HG03064 (cell line): Measurements from ENCODE around the gene CCDC33.

ENCODE experiments used
- ATAC-seq: cut with Tn5 transposase; IDR thresholded peaks from one replicate; pipeline ENCODE4 v1.9.1; 2021; ENCODE audit warnings: low read depth; ENCODE audit not compliant: unreplicated experiment

CCDC33 gene

DNA sequence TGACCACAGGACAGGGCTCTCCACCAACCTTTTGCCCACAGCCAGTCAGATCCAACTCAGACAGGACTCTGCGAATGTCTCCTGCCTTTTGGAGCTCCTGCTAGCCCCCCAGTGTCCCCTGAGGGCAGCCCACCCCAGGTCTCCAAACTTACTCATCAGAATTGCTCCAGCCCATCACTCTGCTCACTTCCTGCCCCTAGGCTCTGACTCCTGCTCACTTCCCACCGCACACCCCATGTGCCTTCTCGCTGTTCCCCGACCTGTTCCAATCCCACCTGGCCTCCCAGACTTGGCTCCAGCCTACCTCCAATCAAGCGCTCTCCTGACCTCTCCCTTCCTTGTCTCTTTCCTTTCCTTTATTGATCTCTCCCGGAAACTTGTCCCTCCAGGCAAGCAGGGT is 27.6 kb upstream of the CCDC33 start:
- ATAC-seq, result no peak

DNA sequence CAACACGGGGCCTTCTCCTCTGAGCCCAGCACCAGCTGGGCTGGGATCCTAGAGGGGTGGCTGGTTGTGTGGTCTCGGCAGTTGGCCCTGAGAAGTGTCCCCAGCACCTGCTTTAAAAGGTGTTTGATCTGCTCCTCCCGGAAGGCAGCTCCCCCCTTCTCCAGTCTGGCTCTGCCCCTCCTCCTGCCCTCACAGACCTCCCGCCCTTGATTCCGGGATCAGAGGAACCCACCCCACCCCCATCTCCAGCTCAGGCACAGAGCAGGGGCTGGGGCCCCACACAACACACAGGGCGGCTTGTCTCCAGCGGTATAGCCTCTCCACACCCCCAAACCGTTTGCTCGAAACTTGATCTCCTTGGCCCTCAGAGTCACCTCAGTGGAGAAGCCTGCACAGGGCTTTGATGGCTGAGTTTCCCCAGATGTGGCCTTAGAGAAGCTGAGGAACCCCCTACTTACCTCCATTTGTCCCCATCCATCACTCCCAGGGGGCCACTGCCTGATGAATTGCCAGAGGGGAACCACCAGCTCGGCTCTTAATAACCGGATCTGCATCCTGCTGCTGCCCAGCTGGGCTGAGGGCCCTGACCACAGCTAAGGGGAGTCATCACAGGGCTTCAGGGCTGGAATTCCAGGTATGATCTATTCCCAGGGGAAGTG is 27.1 kb upstream of the CCDC33 start:
- no peak for ATAC-seq

DNA sequence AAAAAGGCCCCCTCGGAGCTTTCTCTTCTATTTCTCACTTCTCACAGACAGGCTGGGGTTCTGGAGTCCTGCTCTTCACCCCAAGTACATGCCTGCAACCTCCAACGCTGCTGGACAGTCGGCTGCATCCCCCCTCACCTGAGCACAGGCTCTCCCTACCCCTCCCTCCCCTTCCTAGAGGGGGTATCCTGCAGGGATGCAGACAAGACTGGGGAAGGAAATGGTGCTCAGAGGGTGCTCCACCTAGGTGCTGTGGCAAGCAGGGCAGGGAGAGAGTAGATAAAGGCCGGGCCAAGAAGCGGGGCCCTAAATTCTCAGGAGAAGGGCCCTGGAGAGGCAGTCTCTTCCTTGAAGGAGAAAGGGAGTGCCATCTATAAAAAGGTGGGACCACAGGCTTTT is 26.6 kb upstream of the CCDC33 start:
- ATAC-seq, result no peak

DNA sequence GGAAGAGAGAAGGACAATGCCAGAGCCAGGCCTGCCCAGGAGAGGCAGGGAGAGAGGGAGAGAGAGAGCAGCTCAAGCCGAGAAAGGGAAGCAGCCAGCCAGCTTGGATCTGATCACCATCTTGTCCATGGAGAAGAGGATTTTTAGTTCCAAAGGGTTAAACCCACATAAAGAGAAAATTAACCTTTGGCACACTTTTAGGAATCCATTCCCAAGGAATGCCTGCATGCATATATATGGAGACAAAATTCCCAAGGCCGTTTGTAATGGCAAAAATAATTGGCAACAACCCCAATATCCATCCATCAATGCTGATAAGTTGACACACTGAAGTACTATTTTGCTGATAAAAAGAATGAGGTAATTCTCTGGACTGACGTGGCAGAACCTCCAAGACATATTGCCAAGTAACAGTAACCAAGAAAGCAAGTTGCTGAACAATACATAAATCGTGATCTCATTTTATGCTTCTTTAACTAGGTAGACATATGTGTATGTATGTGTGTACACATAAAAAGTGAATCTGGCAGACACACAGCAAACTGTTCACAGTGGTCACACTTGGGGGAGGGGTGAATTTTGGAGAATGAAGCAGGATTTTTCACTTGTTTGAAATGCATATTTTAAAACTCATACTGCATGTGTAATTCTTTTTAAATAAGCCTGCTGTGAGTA is 26.0 kb upstream of the CCDC33 start:
- no peak for ATAC-seq

DNA sequence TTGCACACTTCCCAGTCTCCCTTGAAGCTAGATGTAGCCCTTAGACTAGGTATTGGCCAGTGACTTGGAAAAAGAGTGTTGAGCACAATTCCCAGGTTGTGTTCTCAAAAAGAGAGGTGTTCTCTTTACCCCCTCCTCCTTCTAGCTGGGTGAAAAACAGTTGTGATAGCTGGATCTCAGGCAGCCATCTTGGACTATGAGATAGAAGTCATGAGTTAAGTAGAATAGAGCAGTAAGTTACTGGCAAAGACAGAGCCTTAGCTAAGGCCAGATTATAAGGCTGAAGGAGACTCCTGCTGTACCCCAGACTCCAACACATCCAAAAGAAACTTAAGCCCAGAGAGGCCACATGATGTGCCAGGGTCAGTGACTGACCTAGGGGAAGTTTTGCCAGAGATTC is 25.4 kb upstream of the CCDC33 start:
- no peak for ATAC-seq

DNA sequence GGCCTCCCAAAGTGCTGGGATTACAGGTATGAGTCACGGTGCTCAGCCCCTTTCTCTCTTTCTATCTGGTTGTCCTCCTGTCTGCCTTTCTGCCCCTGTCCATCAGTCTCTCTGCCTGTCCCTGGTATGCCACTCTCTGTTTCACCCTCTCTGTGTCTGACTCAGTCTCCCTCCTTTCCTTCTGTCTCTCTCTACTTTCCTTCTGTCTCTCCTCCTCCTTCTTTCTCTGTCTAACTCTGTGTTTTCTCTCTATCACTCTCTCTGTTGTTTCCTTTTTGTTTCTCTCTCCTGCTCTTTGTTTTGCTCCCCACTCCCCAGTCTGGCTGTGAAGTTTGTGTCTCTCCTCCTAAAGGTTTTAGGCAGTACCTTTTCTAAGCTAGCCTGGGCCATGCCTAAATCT is 24.5 kb upstream of the CCDC33 start:
- no peak for ATAC-seq

DNA sequence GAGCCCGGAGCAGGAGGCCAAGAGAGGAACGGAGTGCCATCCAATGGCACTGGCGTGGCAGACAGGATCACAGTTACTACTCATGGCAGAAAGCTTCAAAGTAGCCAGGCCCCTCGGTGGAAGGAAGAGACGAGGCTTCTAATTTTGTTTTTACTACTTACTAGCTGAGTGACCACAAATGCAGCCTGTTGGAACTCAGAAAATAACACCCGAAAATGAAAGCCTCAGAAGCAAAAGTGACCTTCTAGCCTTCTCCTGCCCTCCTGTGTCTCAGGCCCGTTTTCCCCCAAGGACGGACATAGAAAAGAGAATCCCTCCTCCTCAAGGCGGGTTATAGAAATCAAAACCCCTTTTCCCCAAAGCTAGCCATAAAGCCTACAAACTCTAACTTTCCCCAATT is 23.6 kb upstream of the CCDC33 start:
- no peak for ATAC-seq

DNA sequence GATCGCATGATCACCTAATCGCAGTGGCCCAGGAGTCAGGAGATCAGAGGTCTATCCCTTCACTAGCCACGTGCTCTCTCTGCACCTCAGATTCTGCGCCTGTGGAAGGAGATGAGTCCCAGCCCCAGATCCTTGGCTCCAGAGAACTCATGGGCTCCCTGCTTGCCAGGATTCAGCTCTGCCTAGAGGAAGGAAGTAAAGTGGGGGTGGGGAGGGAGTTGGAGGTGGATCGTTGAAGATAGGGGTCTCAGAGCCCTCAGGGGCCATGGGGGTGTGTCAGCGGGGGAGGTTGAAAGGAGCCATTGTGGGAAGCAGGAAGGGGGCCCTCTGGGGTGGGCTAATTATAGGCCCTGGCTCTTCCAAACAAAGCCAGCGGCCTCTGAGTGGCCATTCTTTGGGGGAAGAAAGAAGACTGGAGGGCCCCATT is 22.3 kb upstream of the CCDC33 start:
- ATAC-seq, result no peak

DNA sequence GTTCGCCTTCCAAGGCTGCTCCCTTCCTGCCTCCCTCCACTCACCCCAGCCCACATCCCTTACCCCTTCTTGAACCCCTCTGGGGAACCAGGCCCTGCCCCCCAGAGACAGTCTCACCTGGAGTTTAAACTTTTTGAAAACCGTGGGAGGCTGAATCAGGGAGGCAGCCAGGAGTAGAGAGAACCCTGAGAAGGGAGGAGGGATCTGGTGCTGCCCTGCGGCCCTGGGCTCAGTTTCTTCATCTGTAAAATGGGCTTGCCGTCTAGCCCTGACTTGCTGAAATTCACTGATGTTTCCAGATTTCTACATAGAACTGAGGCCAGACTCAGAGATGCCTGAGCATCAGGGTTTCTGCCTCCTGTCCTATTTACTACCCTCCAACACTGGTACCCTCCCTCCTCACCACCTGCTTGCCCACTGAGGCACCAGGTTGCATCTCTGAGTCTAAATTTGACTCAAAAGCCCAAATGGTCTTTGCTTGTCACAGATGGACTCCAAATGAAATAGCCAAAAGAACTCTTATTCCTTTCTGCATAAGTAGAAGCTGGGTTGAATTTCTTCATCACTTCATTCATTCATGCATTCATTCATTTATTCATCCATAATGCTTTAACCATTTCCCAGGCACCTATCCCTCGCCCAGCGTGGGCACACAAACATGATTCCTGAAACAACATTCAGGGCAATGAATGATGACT is 21.7 kb upstream of the CCDC33 start:
- no peak for ATAC-seq

DNA sequence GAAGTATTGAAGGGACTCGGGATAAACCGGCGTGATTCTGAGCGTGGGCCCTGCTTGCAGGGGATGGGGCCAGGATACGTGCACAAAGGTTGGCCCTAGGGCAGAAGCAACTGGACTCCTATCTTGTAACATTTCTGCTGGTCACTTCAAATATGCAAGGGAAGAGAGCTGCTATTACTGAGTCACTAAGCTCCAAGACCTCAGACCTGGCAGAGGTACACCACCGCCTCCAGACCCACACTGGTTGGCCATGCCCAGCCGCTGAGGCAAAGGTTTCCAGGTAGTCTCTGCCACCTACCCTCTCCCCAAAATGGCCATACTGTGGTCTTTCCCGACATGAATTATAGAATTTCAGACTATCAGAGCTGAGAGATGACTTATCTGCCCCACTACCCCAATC is 20.2 kb upstream of the CCDC33 start:
- ATAC-seq, result no peak

DNA sequence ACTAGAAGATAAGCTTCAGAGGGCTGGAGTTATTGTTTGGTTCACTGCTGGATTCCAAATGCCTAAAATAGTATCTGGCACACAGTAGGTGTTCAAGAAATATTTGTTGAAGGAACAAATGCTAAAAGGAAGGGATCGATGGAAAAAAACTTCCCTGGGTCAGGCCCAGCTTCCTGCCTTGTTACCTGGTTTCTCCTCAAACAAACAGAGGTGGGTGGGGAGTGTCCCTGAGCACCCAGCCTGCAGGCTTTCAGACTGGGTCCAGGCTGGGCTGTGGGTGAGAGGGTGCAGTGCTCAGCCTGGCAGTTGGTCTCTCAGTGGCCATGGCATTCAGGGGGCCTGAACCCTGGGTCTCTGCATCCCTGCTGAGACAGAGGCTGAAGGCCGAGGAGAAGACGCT is 19.2 kb upstream of the CCDC33 start:
- no peak for ATAC-seq

DNA sequence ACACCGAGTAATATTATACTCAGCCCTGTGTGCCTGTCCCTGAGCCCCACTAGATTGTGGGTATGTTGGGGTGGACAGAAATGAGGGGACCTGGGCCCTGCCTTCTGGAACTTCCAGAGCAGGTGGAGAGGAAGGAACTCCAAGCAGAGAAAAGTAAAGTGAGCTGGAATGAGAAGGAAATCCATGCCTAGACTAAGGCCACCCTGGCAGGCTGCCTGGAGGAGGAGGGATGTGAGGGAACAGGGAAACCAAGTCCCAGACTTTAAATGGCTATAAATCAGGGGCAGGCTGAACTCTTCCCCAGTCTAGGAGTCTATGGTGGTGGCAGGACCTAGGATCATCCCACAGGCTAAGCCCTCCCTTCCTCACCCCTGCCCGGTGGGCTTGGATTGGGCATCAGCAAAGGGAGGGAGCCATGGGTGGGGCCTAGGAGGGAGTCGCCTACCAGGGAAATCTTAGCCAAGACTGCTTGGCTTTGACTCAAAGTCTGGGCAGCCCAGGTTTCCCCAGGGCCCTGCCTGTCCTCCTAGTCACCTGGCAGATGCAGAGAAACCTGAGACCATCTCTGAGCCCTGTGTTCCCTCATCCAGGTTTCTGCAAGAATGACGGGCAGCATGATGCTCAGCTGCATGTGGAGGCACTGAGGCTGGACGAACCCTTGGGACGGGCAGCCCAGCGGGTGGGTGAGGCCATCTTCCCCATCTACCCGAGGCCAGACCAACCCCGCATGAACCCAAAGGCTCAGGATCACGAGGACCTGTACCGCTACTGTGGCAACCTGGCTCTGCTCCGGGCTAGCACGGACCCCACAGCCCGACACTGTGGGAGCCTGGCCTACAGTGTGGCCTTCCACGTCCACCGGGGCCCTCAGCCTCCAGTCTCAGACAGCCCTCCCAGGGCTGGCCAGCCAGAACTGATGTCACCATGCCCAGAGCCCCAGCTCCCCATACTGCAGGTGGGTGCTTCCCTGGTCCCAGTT is 17.9 kb upstream of the CCDC33 start:
- no peak for ATAC-seq

DNA sequence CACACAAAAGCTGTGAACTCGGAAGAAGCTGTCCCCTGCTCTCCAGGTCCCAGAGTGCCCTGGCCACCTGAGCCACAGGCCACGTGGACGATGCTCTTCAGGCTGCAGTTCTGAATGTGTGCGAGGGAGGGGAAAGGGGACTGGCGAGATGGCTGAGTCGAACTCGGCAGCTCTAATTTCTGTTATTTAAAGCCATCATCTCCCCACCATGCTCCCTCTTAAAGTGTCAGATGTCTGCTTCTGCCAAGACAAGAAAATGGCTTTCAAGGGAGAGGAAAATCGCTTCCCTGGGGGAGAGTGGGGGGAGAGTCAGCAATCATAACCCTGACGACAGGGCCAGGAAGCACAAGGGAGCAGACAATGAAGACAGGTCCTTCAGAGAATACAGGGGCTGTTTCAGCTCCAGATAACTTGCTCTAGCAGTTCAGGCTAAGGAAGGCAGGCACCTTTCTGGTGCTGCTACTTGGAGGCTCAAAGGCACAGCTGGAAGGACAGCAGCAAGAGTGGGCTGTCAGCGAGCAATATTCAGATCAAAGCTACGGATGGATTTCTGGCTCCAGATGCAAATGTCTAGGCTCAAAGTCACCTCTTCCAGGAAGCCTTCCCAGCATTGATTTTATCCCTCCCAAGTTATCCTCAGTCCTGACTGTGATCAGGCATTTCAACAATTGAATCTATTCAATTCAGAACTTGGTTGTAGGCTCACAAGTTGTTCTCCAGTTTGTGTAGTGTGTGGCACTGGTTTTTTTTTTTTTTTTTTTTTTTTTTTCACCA is 15.5 kb upstream of the CCDC33 start:
- no peak for ATAC-seq

DNA sequence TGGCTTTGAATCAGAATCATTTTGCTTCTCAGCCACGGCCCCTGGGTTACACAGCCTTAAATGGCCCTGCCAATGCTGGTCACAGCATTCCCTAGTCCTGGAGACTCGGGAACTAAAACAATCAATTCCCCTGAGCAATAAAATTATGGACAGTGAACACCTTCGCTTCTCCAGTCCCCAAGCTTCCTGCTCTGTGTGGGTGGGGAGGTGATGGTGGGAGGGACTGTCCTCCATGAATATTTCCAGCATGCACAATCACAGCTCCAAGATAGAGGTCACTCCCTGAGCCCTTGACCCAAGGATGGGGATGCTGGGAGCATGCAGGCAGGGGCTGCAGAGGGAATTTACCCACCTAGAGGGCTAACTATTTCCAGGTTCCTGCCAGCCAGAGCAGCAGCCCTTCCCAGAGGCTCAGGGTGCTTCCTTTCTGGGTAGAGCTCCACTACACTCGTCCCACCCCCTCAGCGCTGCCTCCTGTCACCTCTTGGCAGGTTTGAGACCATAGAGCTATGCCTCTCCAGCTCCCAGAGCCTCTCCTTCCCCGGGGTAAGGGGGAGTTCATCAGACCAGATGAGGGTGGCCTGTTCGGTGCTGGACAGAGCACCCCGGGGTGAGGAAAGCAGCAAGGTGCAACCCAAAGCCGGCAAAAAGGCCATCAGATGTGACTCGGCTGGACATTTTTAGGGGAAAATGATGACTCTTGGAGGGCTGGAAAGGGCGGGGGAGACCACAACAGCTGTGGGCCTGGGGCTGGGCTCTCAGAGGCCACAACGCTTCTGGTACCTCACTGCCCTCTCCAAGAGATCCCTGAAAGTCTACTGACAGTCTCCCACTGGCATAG is 14.5 kb upstream of the CCDC33 start:
- no peak for ATAC-seq

DNA sequence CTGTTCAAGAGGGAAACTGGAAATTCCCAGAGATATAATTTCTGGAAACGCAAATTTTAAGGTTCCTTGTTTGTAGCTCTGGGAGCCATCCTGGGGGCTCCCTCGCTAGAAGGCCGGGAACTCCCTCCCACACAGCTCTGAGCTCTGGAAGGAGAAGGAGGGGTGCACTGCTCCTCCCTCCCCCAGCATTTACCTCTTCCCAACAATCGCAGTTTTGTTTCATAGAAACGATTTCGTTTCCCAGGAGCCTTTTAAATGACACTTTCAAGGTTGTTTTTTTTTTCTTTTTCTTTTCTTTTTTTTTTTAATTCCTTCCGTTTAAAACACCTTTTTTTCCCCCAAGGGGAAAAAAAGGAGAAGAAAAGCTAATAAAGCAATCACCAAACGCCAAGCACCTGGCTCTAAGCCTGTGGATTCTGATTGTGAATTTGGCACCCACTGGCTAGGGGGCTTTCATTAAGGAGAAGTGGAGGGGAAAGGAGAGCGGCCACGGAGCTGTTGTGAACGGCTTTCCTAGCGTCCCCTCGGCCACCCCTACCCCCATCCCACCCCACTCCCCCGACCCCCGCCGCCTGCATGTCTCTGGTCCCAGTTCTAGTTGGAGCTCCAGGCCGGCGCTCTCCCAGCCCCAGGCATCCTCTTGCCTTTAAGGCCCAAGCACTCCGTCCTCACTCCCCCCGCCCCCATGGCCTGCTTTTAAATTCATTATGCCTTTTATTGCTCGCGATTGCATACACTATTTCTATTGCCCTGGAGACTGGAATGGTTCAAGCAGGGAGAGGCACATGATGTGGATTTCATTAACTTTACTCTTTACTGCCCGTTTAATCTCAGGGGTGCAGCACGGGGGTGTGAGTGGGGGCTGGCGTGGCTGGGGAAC is 13.6 kb upstream of the CCDC33 start:
- no peak for ATAC-seq

DNA sequence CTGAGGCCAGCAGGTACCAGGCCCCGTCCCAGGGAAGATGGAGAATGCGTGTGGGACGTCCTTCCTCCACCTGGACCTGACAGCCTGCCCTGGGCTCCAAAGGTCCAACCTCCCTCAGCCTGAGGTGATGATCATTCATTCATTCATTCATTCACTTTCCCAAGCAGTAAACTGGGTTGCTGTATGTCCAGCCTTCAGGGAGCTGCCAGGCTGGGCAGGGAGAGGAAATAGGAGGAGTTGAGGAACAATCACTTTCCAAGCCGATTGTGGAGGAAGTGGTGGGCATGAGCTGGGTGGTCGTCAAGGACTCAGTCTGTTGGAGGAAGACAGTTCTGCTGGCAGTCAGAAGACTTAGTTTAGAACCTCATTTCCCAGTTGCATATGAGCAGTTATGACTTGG is 10.2 kb upstream of the CCDC33 start:
- ATAC-seq, result no peak

DNA sequence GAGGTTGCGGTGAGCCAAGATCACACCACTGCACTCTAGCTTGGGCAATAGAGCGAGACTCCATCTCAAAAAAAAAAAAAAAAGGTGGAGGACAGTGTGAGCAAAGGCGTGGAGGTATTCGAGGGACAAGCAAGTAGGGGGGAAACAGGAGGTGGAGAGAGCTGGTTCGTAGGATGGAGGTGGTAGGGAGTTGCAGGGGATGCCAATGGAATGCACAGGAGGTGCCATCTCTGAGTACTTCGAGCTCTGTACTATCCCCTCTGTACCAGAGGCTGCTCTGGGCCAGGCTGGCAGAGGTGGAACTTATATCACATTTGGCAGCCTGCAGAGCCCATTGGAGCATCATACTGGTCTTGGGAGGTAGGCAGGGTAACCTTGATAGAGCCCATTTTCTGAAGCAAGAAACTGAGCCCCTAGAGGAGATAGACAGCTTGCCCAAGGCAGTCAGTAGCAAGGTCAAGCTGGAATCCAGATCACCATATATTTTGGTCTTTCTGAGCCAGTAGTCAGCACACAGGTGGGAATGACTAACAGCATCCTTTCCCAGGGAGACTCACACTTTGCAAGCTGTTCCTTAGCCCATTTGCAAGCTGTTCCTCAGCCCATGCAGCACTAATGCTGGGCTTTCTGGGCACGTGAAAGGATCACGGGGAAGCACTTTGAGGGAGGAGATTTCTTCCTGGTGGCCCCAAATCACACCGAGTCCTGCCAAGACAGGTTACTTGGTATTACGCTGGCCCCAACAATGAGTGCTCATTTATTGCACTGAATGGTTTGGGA is 9.2 kb upstream of the CCDC33 start:
- no peak for ATAC-seq
